Endothelial cell of umbilical vein (primary cell): Measurements from ENCODE around the gene SYNM. TPM values are rescaled to one million over a fixed set of nuclear protein-coding genes. Genes with fewer than 3 reads are reported as not detected.

Experiments used
- BruUV-seq: library from RNA; stranded (reverse); fragments of 400-500 nt; replicated peaks from 2 replicates; lab custom pipeline; 2021; lab: Mats Ljungman, UMichigan
- CTCF ChIA-PET: fragments of 300-600, 350-600 bp; sonication (Branson Sonifier 250); formaldehyde crosslinking; loops from one replicate; lab custom pipeline; 2021; ENCODE audit warnings: antibody characterized with exemption, inconsistent platforms; lab: Charles Lee
- POLR2A ChIA-PET: fragments of 300-600, 350-600 bp; sonication (Branson Sonifier 250); formaldehyde crosslinking; loops from one replicate; lab custom pipeline; 2021; ENCODE audit warnings: antibody characterized with exemption, inconsistent platforms; lab: Charles Lee
- DNase-seq: peaks from one replicate; pipeline ENCODE4 v3.0.0-alpha.2; 2011; ENCODE audit warnings: low read depth, low spot score
- FAIRE-seq: peaks from 2 replicates; lab custom pipeline; 2011; peaks lifted over from hg19 to GRCh38; lab: Jason Lieb, UNC
- H2AFZ ChIP-seq: 2 replicates; pipeline ENCODE4 v1.6.0; 2012; ENCODE audit warnings: low read depth, low read length, control low read depth, inconsistent platforms
- H3K27ac ChIP-seq: 2 replicates; pipeline ENCODE4 v1.5.1; 2011; ENCODE audit warnings: low read depth, mild to moderate bottlenecking, control low read depth, low read length, moderate library complexity; ENCODE audit not compliant: insufficient read depth
- H3K27me3 ChIP-seq, 2 experiments: 2 replicates each; pipeline versions ENCODE4 v1.6.0 to v1.6.1; 2011; ENCODE audit warnings: low read length in 2 of 2, mixed read lengths in 1 of 2; ENCODE audit not compliant: control insufficient read depth in 2 of 2, insufficient read depth in 2 of 2
- H3K36me3 ChIP-seq, 2 experiments: 2 replicates in 1 of 2; 3 replicates in 1 of 2; pipeline ENCODE4 v1.5.1; 2011; ENCODE audit warnings: low read length in 2 of 2, mild to moderate bottlenecking in 1 of 2, moderate library complexity in 1 of 2; ENCODE audit not compliant: control insufficient read depth in 2 of 2, insufficient read depth in 2 of 2; ENCODE audit errors: extremely low read depth in 1 of 2
- H3K4me1 ChIP-seq: 3 replicates; pipeline ENCODE4 v1.5.1; 2011; ENCODE audit warnings: mild to moderate bottlenecking, low read length; ENCODE audit not compliant: control insufficient read depth, insufficient read depth; ENCODE audit errors: extremely low read depth
- H3K4me2 ChIP-seq: 2 replicates; pipeline ENCODE4 v1.6.1; 2011; ENCODE audit warnings: low read length, control low read depth, mixed read lengths; ENCODE audit not compliant: insufficient read depth
- H3K4me3 ChIP-seq, 3 experiments: fragments of 200-600 bp in 1 of 3; sonication (generic), shearing (Covaris generic) in 1 of 3; replicated peaks in 1 of 3; 2 replicates each; pipeline ENCODE4 v1.5.1; 2011 to 2016; ENCODE audit warnings: control low read depth in 3 of 3, low read length in 3 of 3, mild to moderate bottlenecking in 2 of 3, inconsistent platforms in 1 of 3, low read depth in 1 of 3, moderate library complexity in 1 of 3; ENCODE audit not compliant: insufficient read depth in 1 of 3
- H3K79me2 ChIP-seq: 2 replicates; pipeline ENCODE4 v1.6.0; 2012; ENCODE audit warnings: low read length, inconsistent platforms; ENCODE audit not compliant: control insufficient read depth, insufficient read depth
- H3K9ac ChIP-seq: replicated peaks from 2 replicates; pipeline ENCODE3; 2011; ENCODE audit warnings: low read length, control low read depth; ENCODE audit not compliant: insufficient read depth; ENCODE audit errors: extremely low read depth
- H3K9me1 ChIP-seq: replicated peaks from 3 replicates; pipeline ENCODE4 v1.6.0; 2011; ENCODE audit warnings: mild to moderate bottlenecking, low read length; ENCODE audit not compliant: control insufficient read depth, insufficient read depth; ENCODE audit errors: extremely low read depth
- H3K9me3 ChIP-seq: replicated peaks from 2 replicates; pipeline ENCODE4 v1.5.1; 2012; ENCODE audit warnings: low read length, inconsistent platforms; ENCODE audit not compliant: control insufficient read depth, insufficient read depth
- H4K20me1 ChIP-seq: replicated peaks from 2 replicates; pipeline ENCODE3; 2011; ENCODE audit warnings: mild to moderate bottlenecking, low read length; ENCODE audit not compliant: control insufficient read depth, insufficient read depth; ENCODE audit errors: extremely low read depth
- EZH2 ChIP-seq: IDR thresholded peaks from 2 replicates; pipeline ENCODE4 v1.6.1; 2012; ENCODE audit warnings: borderline replicate concordance, low read depth, mild to moderate bottlenecking, moderate library complexity, low read length, inconsistent platforms; ENCODE audit not compliant: severe bottlenecking
- FOS ChIP-seq: IDR thresholded peaks from 2 replicates; pipeline ENCODE4 v1.6.1; 2011; ENCODE audit warnings: mild to moderate bottlenecking, low read length, moderate library complexity, borderline replicate concordance; ENCODE audit not compliant: insufficient read depth
- GATA2 ChIP-seq: IDR thresholded peaks from 2 replicates; pipeline ENCODE4 v1.7.0; 2011; ENCODE audit warnings: low read depth, mild to moderate bottlenecking, moderate library complexity, mixed read lengths, low read length; ENCODE audit not compliant: insufficient read length, insufficient read depth
- JUN ChIP-seq: IDR thresholded peaks from 2 replicates; pipeline ENCODE4 v1.6.1; 2011; ENCODE audit warnings: borderline replicate concordance, low read depth; ENCODE audit not compliant: insufficient read length, insufficient read depth
- MYC ChIP-seq: IDR thresholded peaks from one replicate; pipeline ENCODE4 v1.6.1; 2011; ENCODE audit warnings: mild to moderate bottlenecking, low read depth, low read length
- POLR2A ChIP-seq: IDR thresholded peaks from 2 replicates; pipeline ENCODE4 v1.6.1; 2012; ENCODE audit warnings: low read depth, mild to moderate bottlenecking, control low read depth, low read length
- POLR2AphosphoS5 ChIP-seq: IDR thresholded peaks from 2 replicates; pipeline ENCODE4 v1.6.1; 2012; ENCODE audit warnings: low read depth, mild to moderate bottlenecking, control low read depth, low read length, moderate library complexity; ENCODE audit not compliant: insufficient read depth
- dilution Hi-C: fragments of 300-500 bp; cut with MboI; formaldehyde crosslinking; loops from one replicate; pipeline ENCODE4 v1.15.0; 2019; ENCODE audit warnings: low sequenced_read_pairs; ENCODE audit not compliant: extremely low pct_ligation_motif_present
- intact Hi-C: fragments of 100-400 bp; cut with micrococcal nuclease; formaldehyde crosslinking; loops from one replicate; pipeline ENCODE4 v1.10.0; 2022
- polyA plus RNA-seq, 4 experiments: library from polyadenylated mRNA; depleted of rRNA in 3 of 4; stranded (reverse) in 3 of 4; unstranded in 1 of 4; fragments of >200 nt; gene quantifications; 2 replicates each; pipeline versions ENCODE4 v1.2.1 to v1.2.3, GENCODE V29; 2011 to 2012; ENCODE audit warnings: missing spikeins in 1 of 4
- total RNA-seq: library from RNA; stranded (reverse); gene quantifications from 2 replicates; pipeline ENCODE4 v1.2.3, GENCODE V29; 2021
- TF ChIP-seq, protein P1 (sequence below): IDR thresholded peaks from 2 replicates; pipeline ENCODE4 v1.6.1; 2011; ENCODE audit not compliant: insufficient read depth, insufficient read length
- TF ChIP-seq, protein P2 (sequence below), 2 donors: IDR thresholded peaks; 1 replicate in 1 of 2; 2 replicates in 1 of 2; pipeline ENCODE4 v1.5.1; 2011; ENCODE audit warnings: low read length in 2 of 2, mild to moderate bottlenecking in 2 of 2, moderate library complexity in 2 of 2, control low read depth in 1 of 2, inconsistent platforms in 1 of 2, low read depth in 1 of 2; ENCODE audit not compliant: insufficient read depth in 1 of 2; ENCODE audit errors: extremely low read depth in 1 of 2

The SYNM gene
- total and polyA plus RNA-seq, 2 donors (not counting 3 experiments of a cell fraction or from before 2014, with no cell fraction given), result 3.7 to 10.2 TPM

DNA sequence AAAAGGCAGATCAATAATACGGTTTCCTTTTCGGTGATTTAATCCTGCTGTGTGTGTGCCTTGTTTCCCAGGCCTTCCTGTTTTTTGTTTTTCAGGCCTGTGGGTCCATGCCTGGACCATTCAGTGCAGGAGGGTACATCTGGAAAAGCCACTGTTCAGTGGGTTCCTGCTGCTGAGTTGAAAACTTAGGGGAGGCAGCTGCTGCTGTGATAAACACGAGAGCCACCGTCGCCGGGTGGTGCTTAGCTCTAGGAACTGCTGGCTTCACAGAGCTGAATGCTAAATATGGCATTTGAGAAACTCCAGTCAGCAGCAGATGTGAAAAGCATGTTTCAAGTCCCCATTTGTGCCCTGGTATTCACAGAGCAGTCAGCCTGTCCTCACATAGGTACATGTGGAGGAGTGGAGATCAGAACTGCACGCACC, 44.0 kb downstream of the SYNM start:
- CTCF ChIA-PET, result no interaction called here
- Histone ChIP-seq H3K9ac (no peak overlapping the region), H3K36me3 (peaks cover 0 to 1% of the 10 kb centered on the region in 2 experiments), H2AFZ (no peak overlapping the region), H3K4me2 (no peak overlapping the region), H4K20me1 (no peaks in the 10 kb centered on the region), H3K4me1 (no peaks in the 10 kb centered on the region), H3K79me2 (no peaks in the 10 kb centered on the region), H3K9me1 (no peaks in the 10 kb centered on the region), H3K4me3 (no peak overlapping the region), H3K27me3 (no peaks in the 10 kb centered on the region), H3K9me3 (no peaks in the 10 kb centered on the region), H3K27ac (no peak overlapping the region)
- TF ChIP-seq POLR2A (no peak), FOS (no peak), JUN (no peak), POLR2AphosphoS5 (no peak), MYC (no peak), GATA2 (no peak), EZH2 (no peak)
- TF ChIP-seq, protein P1, sequence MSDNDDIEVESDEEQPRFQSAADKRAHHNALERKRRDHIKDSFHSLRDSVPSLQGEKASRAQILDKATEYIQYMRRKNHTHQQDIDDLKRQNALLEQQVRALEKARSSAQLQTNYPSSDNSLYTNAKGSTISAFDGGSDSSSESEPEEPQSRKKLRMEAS, result no peak
- FAIRE-seq, result no peak
- peak; percentile 37 for DNase-seq
- POLR2A ChIA-PET, result no interaction called here
- intact Hi-C loops (no loop called here), dilution Hi-C loops (no loop called here)
- no TSS peak for BruUV-seq

- no peak overlapping the region for H3K27ac ChIP-seq
- H3K36me3 ChIP-seq, result peaks cover 0 to 1% of the 10 kb centered on the region in 2 experiments
- no peak for FAIRE-seq
- no peak for DNase-seq
- intact Hi-C loops, result no loop called here
- H3K9me3 ChIP-seq, result no peaks in the 10 kb centered on the region
- H3K9ac ChIP-seq, result no peak overlapping the region
- no peaks in the 10 kb centered on the region for H3K79me2 ChIP-seq
- H4K20me1 ChIP-seq, result no peaks in the 10 kb centered on the region
- ChIA-PET CTCF (no interaction called here), POLR2A (no interaction called here)
- H3K27me3 ChIP-seq, result no peaks in the 10 kb centered on the region
- dilution Hi-C loops, result no loop called here
- no peak overlapping the region for H2AFZ ChIP-seq
- H3K4me1 ChIP-seq, result peaks cover 4% of the 10 kb centered on the region
- no peaks in the 10 kb centered on the region for H3K9me1 ChIP-seq
- no TSS peak for BruUV-seq
- TF ChIP-seq POLR2A (no peak), MYC (no peak), EZH2 (no peak), GATA2 (no peak), FOS (no peak), JUN (no peak), POLR2AphosphoS5 (no peak)
- TF ChIP-seq, protein P2, sequence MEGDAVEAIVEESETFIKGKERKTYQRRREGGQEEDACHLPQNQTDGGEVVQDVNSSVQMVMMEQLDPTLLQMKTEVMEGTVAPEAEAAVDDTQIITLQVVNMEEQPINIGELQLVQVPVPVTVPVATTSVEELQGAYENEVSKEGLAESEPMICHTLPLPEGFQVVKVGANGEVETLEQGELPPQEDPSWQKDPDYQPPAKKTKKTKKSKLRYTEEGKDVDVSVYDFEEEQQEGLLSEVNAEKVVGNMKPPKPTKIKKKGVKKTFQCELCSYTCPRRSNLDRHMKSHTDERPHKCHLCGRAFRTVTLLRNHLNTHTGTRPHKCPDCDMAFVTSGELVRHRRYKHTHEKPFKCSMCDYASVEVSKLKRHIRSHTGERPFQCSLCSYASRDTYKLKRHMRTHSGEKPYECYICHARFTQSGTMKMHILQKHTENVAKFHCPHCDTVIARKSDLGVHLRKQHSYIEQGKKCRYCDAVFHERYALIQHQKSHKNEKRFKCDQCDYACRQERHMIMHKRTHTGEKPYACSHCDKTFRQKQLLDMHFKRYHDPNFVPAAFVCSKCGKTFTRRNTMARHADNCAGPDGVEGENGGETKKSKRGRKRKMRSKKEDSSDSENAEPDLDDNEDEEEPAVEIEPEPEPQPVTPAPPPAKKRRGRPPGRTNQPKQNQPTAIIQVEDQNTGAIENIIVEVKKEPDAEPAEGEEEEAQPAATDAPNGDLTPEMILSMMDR (IDR thresholded peaks at IDR 0.05; ENCODE audit: extremely low read depth in 1 of 2, insufficient read depth in 1 of 2, low read depth in 1 of 2, low read length in 2 of 2), result no peak
- no peak overlapping the region for H3K4me2 ChIP-seq
- no peak overlapping the region for H3K4me3 ChIP-seq
These were observed 44.5 kb downstream of the SYNM start for GRCh38 chr15:99149366-99149765.
